ENCODE data around the gene JAGN1. TPM values are rescaled to one million over a fixed set of nuclear protein-coding genes. Genes with fewer than 3 reads are reported as not detected.

JAGN1 gene
- total and polyA plus RNA-seq, 9 of the 15 experiments (the other 6 are each of a cell fraction or from before 2014, with no cell fraction given) = 31.6 to 77.8 (median 40.3) TPM

DNA sequence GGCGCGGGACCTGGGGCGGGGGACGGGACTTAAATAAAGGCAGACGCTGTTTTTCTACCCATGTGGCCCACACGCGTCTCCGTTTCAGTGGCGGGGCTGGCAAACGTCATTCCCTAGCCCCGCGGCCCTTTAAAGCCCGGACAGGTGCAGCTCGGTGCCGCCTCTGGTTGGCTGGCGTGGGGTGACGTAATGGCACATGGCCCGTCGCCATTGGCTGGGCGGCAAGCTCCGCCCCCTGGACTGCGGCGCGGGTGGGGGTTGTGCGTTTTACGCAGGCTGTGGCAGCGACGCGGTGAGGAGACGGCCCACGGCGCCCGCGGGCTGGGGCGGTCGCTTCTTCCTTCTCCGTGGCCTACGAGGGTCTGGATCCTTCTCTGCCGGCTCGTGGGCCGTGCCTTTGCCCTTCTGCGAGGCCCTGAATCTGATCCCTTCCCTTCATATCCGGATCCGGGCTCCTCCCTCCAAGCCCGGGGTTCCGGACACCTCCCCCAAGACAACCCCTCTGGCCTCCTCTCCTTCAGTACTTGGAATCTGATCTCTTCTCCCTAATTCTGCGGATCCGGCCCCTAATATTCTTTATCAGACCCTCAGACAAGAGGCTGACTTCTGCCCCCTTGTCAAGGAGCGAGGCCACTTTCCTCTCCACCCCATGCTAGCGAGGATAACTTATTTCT is 43.3 kb downstream of the JAGN1 start, which contains the start of gene CRELD1 (continued):
- TF ChIP-seq, protein P1, sequence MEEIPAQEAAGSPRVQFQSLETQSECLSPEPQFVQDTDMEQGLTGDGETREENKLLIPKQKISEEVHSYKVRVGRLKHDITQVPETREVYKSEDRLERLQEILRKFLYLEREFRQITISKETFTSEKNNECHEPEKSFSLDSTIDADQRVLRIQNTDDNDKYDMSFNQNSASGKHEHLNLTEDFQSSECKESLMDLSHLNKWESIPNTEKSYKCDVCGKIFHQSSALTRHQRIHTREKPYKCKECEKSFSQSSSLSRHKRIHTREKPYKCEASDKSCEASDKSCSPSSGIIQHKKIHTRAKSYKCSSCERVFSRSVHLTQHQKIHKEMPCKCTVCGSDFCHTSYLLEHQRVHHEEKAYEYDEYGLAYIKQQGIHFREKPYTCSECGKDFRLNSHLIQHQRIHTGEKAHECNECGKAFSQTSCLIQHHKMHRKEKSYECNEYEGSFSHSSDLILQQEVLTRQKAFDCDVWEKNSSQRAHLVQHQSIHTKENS (CRISPR knock-in tag; IDR thresholded peaks at IDR 0.05) = no peak
- TF ChIP-seq ZNF644 (tag; IDR thresholded peaks at IDR 0.05; ENCODE audit: low read depth) (peak; percentile 49; the same call in 1 of the 2 replicates), NFYB (IDR thresholded peaks at IDR 0.05; ENCODE audit: extremely low read depth, insufficient read length) (peak; percentile 71), POLR3G (IDR thresholded peaks at IDR 0.05; ENCODE audit: extremely low read depth, insufficient read length, insufficient replicate concordance) (no peak), SRSF9 (IDR thresholded peaks at IDR 0.05; ENCODE audit: borderline replicate concordance, low read depth, low read length) (no peak), ELF2 (CRISPR knock-in tag; IDR thresholded peaks at IDR 0.05) (peak; percentile 39; the same call in 1 of the 2 replicates), GATAD2B (IDR thresholded peaks at IDR 0.05; ENCODE audit: borderline replicate concordance) (no peak), HDAC3 (IDR thresholded peaks at IDR 0.05; ENCODE audit: borderline replicate concordance, partially characterized antibody) (no peak), TSC22D4 (tag; IDR thresholded peaks at IDR 0.05) (no peak), ZNF551 (CRISPR knock-in tag; IDR thresholded peaks at IDR 0.05) (no peak), SAP30 (IDR thresholded peaks at IDR 0.05; ENCODE audit: borderline replicate concordance, insufficient read depth, low read depth, low read length, poor library complexity, severe bottlenecking) (no peak), TAF1 (IDR thresholded peaks at IDR 0.05; ENCODE audit: control insufficient read depth, extremely low read depth, insufficient read depth, low read length, severe bottlenecking) (peak; percentile 69), PHB (CRISPR knock-in tag; IDR thresholded peaks at IDR 0.05) (no peak), POLR3A (IDR thresholded peaks at IDR 0.05; ENCODE audit: borderline replicate concordance, extremely low read depth, insufficient read depth, insufficient read length) (no peak), HMGN3 (IDR thresholded peaks at IDR 0.05; ENCODE audit: borderline replicate concordance, extremely low read depth, insufficient read length, low read depth, low read length) (peak; percentile 82)
- TF ChIP-seq, protein P2, sequence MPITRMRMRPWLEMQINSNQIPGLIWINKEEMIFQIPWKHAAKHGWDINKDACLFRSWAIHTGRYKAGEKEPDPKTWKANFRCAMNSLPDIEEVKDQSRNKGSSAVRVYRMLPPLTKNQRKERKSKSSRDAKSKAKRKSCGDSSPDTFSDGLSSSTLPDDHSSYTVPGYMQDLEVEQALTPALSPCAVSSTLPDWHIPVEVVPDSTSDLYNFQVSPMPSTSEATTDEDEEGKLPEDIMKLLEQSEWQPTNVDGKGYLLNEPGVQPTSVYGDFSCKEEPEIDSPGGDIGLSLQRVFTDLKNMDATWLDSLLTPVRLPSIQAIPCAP (CRISPR knock-in tag; IDR thresholded peaks at IDR 0.05; ENCODE audit: borderline replicate concordance) = no peak
- TF ChIP-seq, protein P3, sequence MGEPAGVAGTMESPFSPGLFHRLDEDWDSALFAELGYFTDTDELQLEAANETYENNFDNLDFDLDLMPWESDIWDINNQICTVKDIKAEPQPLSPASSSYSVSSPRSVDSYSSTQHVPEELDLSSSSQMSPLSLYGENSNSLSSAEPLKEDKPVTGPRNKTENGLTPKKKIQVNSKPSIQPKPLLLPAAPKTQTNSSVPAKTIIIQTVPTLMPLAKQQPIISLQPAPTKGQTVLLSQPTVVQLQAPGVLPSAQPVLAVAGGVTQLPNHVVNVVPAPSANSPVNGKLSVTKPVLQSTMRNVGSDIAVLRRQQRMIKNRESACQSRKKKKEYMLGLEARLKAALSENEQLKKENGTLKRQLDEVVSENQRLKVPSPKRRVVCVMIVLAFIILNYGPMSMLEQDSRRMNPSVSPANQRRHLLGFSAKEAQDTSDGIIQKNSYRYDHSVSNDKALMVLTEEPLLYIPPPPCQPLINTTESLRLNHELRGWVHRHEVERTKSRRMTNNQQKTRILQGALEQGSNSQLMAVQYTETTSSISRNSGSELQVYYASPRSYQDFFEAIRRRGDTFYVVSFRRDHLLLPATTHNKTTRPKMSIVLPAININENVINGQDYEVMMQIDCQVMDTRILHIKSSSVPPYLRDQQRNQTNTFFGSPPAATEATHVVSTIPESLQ (CRISPR knock-in tag; IDR thresholded peaks at IDR 0.05) = no peak
- TF ChIP-seq, protein P4, sequence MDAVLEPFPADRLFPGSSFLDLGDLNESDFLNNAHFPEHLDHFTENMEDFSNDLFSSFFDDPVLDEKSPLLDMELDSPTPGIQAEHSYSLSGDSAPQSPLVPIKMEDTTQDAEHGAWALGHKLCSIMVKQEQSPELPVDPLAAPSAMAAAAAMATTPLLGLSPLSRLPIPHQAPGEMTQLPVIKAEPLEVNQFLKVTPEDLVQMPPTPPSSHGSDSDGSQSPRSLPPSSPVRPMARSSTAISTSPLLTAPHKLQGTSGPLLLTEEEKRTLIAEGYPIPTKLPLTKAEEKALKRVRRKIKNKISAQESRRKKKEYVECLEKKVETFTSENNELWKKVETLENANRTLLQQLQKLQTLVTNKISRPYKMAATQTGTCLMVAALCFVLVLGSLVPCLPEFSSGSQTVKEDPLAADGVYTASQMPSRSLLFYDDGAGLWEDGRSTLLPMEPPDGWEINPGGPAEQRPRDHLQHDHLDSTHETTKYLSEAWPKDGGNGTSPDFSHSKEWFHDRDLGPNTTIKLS (IDR thresholded peaks at IDR 0.05; ENCODE audit: borderline replicate concordance, low read depth) = no peak
- TF ChIP-seq, protein P5, sequence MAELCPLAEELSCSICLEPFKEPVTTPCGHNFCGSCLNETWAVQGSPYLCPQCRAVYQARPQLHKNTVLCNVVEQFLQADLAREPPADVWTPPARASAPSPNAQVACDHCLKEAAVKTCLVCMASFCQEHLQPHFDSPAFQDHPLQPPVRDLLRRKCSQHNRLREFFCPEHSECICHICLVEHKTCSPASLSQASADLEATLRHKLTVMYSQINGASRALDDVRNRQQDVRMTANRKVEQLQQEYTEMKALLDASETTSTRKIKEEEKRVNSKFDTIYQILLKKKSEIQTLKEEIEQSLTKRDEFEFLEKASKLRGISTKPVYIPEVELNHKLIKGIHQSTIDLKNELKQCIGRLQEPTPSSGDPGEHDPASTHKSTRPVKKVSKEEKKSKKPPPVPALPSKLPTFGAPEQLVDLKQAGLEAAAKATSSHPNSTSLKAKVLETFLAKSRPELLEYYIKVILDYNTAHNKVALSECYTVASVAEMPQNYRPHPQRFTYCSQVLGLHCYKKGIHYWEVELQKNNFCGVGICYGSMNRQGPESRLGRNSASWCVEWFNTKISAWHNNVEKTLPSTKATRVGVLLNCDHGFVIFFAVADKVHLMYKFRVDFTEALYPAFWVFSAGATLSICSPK (IDR thresholded peaks at IDR 0.05; ENCODE audit: borderline replicate concordance) = no peak

Data from K562 (cell line).